Neural progenitor cell (in vitro differentiated cells): ENCODE results near the gene PTRH2. TPM values are rescaled to one million over a fixed set of nuclear protein-coding genes. Genes with fewer than 3 reads are reported as not detected.

Source experiments
- DNase-seq: peaks from one replicate; pipeline ENCODE4 v3.0.0-alpha.2; 2016; ENCODE audit warnings: low spot score
- H2AFZ ChIP-seq: fragments of 200-600 bp; sonication (generic); replicated peaks from 2 replicates; pipeline ENCODE4 v1.6.1; 2016; ENCODE audit warnings: antibody characterized with exemption
- H3F3A ChIP-seq: fragments of 200-600 bp; sonication (generic); 2 replicates; pipeline ENCODE4 v1.6.1; 2016; ENCODE audit warnings: antibody characterized with exemption, low read depth
- H3K27ac ChIP-seq: fragments of 200-600 bp; sonication (generic); 2 replicates; pipeline ENCODE4 v1.5.1; 2016; ENCODE audit warnings: mild to moderate bottlenecking
- H3K27me3 ChIP-seq: fragments of 200-600 bp; sonication (generic); 2 replicates; pipeline ENCODE4 v1.6.1; 2016; ENCODE audit warnings: mild to moderate bottlenecking, moderate library complexity
- H3K36me3 ChIP-seq: fragments of 200-600 bp; sonication (generic); 2 replicates; pipeline ENCODE4 v1.5.1; 2016
- H3K4me1 ChIP-seq: fragments of 200-600 bp; sonication (generic); 2 replicates; pipeline ENCODE4 v1.6.1; 2016; ENCODE audit warnings: mixed run types
- H3K4me2 ChIP-seq: fragments of 200-600 bp; sonication (generic); 2 replicates; pipeline ENCODE4 v1.6.1; 2016
- H3K4me3 ChIP-seq: fragments of 200-600 bp; sonication (generic); 2 replicates; pipeline ENCODE4 v1.5.1; 2016
- H3K79me2 ChIP-seq: fragments of 200-600 bp; sonication (generic); 2 replicates; pipeline ENCODE4 v1.6.1; 2016; ENCODE audit warnings: low read depth
- H3K9ac ChIP-seq: fragments of 200-600 bp; sonication (generic); 2 replicates; pipeline ENCODE4 v1.6.1; 2016
- H3K9me3 ChIP-seq: fragments of 200-600 bp; sonication (generic); 2 replicates; pipeline ENCODE4 v1.5.1; 2016; ENCODE audit warnings: low read depth
- H4K20me1 ChIP-seq: fragments of 200-600 bp; sonication (generic); 2 replicates; pipeline ENCODE4 v1.6.1; 2016; ENCODE audit warnings: low read depth
- H3K27ac Mint-ChIP-seq: 3 replicates; pipeline ENCODE4 v1.8.0; 2021; ENCODE audit warnings: mixed read lengths
- H3K27me3 Mint-ChIP-seq: 2 replicates; pipeline ENCODE4 v1.8.0; 2022; ENCODE audit warnings: low read depth, mild to moderate bottlenecking, inconsistent platforms, moderate library complexity, mixed read lengths; ENCODE audit not compliant: insufficient read depth
- H3K36me3 Mint-ChIP-seq: 3 replicates; pipeline ENCODE4 v1.8.0; 2021; ENCODE audit warnings: mixed read lengths
- H3K4me1 Mint-ChIP-seq: 3 replicates; pipeline ENCODE4 v1.8.0; 2021; ENCODE audit warnings: mixed read lengths
- H3K4me3 Mint-ChIP-seq: 3 replicates; pipeline ENCODE4 v1.8.0; 2021; ENCODE audit warnings: mild to moderate bottlenecking, moderate library complexity, mixed read lengths
- H3K9me3 Mint-ChIP-seq: 3 replicates; pipeline ENCODE4 v1.8.0; 2020; ENCODE audit warnings: mixed read lengths
- EZH2 ChIP-seq: fragments of 200-600 bp; sonication (generic); IDR thresholded peaks from 2 replicates; pipeline ENCODE4 v1.6.1; 2017; ENCODE audit warnings: antibody characterized with exemption, mild to moderate bottlenecking, moderate library complexity
- EZH2phosphoT487 ChIP-seq: fragments of 200-600 bp; sonication (generic); IDR thresholded peaks from 2 replicates; pipeline ENCODE4 v1.6.1; 2017; ENCODE audit warnings: antibody characterized with exemption
- total RNA-seq: library from RNA; depleted of rRNA; stranded (reverse); fragments of >200 nt; gene quantifications from 2 replicates; pipeline ENCODE4 v1.2.3, GENCODE V29; 2015; ENCODE audit warnings: low replicate concordance
- TF ChIP-seq, protein P1 (sequence below): fragments of 200-600 bp; sonication (generic); IDR thresholded peaks from 2 replicates; pipeline ENCODE4 v1.5.1; 2017; ENCODE audit warnings: antibody characterized with exemption, mild to moderate bottlenecking

Gene PTRH2
- total RNA-seq, 1 donor from 2014 or later: 17.6 TPM

DNA sequence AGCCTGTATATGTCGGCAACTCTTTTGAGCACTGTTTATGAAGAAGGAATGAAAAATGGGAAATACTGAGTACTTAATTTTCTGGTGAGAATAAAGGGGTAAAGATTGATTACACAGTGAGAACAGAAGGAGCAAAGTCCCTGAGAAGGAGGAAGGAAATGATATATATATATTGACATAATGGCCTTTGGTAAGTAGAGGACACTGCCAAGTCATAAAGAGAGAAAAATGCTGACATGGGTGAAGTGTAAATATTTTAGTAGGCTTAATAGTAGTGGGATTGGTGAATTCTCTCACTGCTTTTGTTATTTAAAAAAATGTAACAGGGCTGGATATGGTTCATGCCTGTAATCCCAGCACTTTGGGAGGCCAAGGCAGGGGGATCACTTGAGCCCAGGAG lies 16.4 kb upstream of the PTRH2 start:
- Histone ChIP-seq H3K79me2 (peaks cover 46% of the 10 kb centered on the region), H3K36me3 (no peaks in the 10 kb centered on the region), H4K20me1 (no peaks in the 10 kb centered on the region)

DNA sequence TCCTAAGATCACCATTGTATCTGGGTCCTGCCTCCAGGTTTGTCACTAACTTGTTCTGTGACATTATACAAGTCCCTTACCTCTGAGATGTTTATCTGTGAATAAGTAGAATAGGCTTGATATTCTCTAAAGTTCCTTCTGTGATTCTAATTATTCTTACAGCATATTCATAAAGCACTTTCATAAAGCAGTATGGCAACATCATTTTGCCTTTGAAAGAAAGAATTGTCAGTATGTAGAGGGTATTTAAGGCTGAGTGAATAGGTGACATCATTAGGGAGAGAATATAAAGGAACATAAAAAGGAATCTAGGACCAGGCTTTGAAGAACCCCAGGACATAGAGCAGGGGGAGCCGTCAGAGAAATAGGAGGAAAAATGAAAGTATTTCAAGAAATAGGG lies 15.8 kb upstream of the PTRH2 start:
- Histone ChIP-seq H3K4me3 (no peak overlapping the region), H3K4me1 (no peaks in the 10 kb centered on the region), H3K4me2 (no peak overlapping the region), H3K36me3 (no peaks in the 10 kb centered on the region), H3K27me3 (no peaks in the 10 kb centered on the region), H3K9me3 (no peaks in the 10 kb centered on the region), H3K9ac (no peak overlapping the region), H4K20me1 (no peaks in the 10 kb centered on the region), H3F3A (no peaks in the 10 kb centered on the region), H3K79me2 (peaks cover 46% of the 10 kb centered on the region), H2AFZ (no peak overlapping the region), H3K27ac (no peak overlapping the region)
- H3K36me3 Mint-ChIP-seq: no peaks in the 10 kb centered on the region
- no peak for TF ChIP-seq EZH2
- TF ChIP-seq, protein P1, sequence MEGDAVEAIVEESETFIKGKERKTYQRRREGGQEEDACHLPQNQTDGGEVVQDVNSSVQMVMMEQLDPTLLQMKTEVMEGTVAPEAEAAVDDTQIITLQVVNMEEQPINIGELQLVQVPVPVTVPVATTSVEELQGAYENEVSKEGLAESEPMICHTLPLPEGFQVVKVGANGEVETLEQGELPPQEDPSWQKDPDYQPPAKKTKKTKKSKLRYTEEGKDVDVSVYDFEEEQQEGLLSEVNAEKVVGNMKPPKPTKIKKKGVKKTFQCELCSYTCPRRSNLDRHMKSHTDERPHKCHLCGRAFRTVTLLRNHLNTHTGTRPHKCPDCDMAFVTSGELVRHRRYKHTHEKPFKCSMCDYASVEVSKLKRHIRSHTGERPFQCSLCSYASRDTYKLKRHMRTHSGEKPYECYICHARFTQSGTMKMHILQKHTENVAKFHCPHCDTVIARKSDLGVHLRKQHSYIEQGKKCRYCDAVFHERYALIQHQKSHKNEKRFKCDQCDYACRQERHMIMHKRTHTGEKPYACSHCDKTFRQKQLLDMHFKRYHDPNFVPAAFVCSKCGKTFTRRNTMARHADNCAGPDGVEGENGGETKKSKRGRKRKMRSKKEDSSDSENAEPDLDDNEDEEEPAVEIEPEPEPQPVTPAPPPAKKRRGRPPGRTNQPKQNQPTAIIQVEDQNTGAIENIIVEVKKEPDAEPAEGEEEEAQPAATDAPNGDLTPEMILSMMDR: no peak
- TF ChIP-seq EZH2phosphoT487: no peak
- DNase-seq: no peak
- no peak overlapping the region for H3K27ac Mint-ChIP-seq
- H3K27me3 Mint-ChIP-seq: no peaks in the 10 kb centered on the region
- no peaks in the 10 kb centered on the region for H3K9me3 Mint-ChIP-seq
- H3K4me3 Mint-ChIP-seq: no peak overlapping the region
- no peaks in the 10 kb centered on the region for H3K4me1 Mint-ChIP-seq

More for the DNA sequence above, 16.4 kb upstream of the PTRH2 start:
- Histone ChIP-seq H3K9me3 (no peaks in the 10 kb centered on the region), H3K27ac (no peak overlapping the region), H3F3A (no peaks in the 10 kb centered on the region), H3K4me1 (no peaks in the 10 kb centered on the region), H3K4me3 (no peak overlapping the region), H2AFZ (no peak overlapping the region), H3K27me3 (no peaks in the 10 kb centered on the region), H3K9ac (no peak overlapping the region), H3K4me2 (no peak overlapping the region)
- DNase-seq: no peak
- TF ChIP-seq, protein P1: no peak
- TF ChIP-seq EZH2: no peak
- TF ChIP-seq EZH2phosphoT487: no peak
- no peaks in the 10 kb centered on the region for H3K27me3 Mint-ChIP-seq
- no peaks in the 10 kb centered on the region for H3K36me3 Mint-ChIP-seq
- no peak overlapping the region for H3K27ac Mint-ChIP-seq
- H3K9me3 Mint-ChIP-seq: no peaks in the 10 kb centered on the region
- H3K4me3 Mint-ChIP-seq: no peak overlapping the region
- H3K4me1 Mint-ChIP-seq: no peaks in the 10 kb centered on the region

DNA sequence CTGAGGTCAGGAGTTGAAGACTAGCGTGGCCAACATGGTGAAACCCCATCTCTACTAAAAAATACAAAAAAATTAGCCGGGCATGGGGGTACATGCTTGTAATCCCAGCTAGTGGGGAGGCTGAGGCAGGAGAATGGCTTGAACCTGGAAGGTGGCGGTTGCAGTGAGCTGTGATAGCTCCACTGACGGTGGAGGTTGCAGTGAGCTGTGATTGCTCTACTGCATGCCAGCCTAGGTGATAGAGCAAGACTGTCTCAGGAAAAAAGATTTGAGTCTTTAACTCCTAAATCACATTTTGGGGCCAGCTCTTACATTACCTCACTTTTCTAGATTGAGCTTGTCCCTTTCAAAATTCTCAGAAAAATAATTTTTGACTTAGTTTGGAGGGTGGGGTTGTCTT lies 15.4 kb upstream of the PTRH2 start:
- Mint-ChIP-seq H3K4me3 (no peak overlapping the region), H3K9me3 (no peaks in the 10 kb centered on the region), H3K27ac (no peak overlapping the region), H3K27me3 (no peaks in the 10 kb centered on the region), H3K36me3 (no peaks in the 10 kb centered on the region), H3K4me1 (no peaks in the 10 kb centered on the region)
- Histone ChIP-seq H3K4me3 (no peak overlapping the region), H3K9me3 (no peaks in the 10 kb centered on the region), H2AFZ (no peak overlapping the region), H4K20me1 (no peaks in the 10 kb centered on the region), H3K4me1 (no peaks in the 10 kb centered on the region), H3K36me3 (no peaks in the 10 kb centered on the region), H3F3A (no peaks in the 10 kb centered on the region), H3K9ac (no peak overlapping the region), H3K27ac (no peak overlapping the region), H3K27me3 (no peaks in the 10 kb centered on the region), H3K4me2 (no peak overlapping the region), H3K79me2 (peaks cover 45% of the 10 kb centered on the region)
- no peak for DNase-seq
- TF ChIP-seq EZH2 (no peak), EZH2phosphoT487 (no peak)
- TF ChIP-seq, protein P1: no peak

DNA sequence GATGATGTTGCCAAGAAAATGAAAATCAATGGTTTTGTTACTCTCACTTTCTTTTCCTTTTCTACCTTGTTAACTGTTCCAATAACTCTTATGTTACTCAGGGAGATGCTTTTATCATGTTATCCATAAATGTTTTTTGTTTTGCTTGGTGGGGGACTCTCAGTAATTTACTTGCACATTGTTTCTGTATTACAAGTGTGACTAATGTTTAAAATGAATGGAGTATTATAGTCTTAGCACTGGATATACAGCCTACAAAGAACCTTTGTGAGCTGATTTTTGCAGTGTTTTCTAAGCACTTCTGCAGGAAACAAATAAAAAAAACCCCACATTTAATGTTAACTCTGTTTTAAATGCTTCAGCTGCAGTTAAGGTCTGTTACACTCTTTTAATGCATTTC lies 12.3 kb upstream of the PTRH2 start:
- no peak overlapping the region for H3K4me2 ChIP-seq
- Mint-ChIP-seq H3K4me1 (no peaks in the 10 kb centered on the region), H3K36me3 (no peaks in the 10 kb centered on the region), H3K27ac (no peak overlapping the region), H3K4me3 (no peak overlapping the region), H3K27me3 (no peaks in the 10 kb centered on the region), H3K9me3 (no peaks in the 10 kb centered on the region)
- H3K36me3 ChIP-seq: no peaks in the 10 kb centered on the region
- peaks cover 70% of the 10 kb centered on the region for H3K79me2 ChIP-seq
- TF ChIP-seq EZH2phosphoT487 (no peak), EZH2 (no peak)
- TF ChIP-seq, protein P1: no peak
- H3F3A ChIP-seq: no peaks in the 10 kb centered on the region
- H3K9ac ChIP-seq: no peak overlapping the region
- H2AFZ ChIP-seq: no peak overlapping the region
- DNase-seq: no peak
- H3K4me3 ChIP-seq: no peak overlapping the region
- no peak overlapping the region for H3K27ac ChIP-seq
- no peaks in the 10 kb centered on the region for H4K20me1 ChIP-seq
- H3K27me3 ChIP-seq: no peaks in the 10 kb centered on the region
- H3K9me3 ChIP-seq: no peaks in the 10 kb centered on the region
- H3K4me1 ChIP-seq: no peaks in the 10 kb centered on the region
